H9 (cell line): ENCODE data around the gene LYST. TPM values are rescaled to one million over a fixed set of nuclear protein-coding genes. Genes with fewer than 3 reads are reported as not detected.

Source experiments
- DNase-seq: peaks from one replicate; pipeline ENCODE4 v3.0.0-alpha.2; 2017
- H2AFZ ChIP-seq: one replicate; pipeline ENCODE4 v1.6.1; 2013; ENCODE audit warnings: mild to moderate bottlenecking, low read length, control low read depth, moderate library complexity
- H2AK5ac ChIP-seq: 2 replicates; pipeline ENCODE4 v1.6.1; 2013; ENCODE audit warnings: low read length, control low read depth, mixed read lengths; ENCODE audit not compliant: insufficient read length
- H2BK120ac ChIP-seq: one replicate; pipeline ENCODE4 v1.6.1; 2013; ENCODE audit warnings: low read depth, mild to moderate bottlenecking, low read length, control low read depth, inconsistent platforms; ENCODE audit not compliant: poor library complexity, severe bottlenecking
- H2BK12ac ChIP-seq: 2 replicates; pipeline ENCODE4 v1.6.1; 2013; ENCODE audit warnings: low read length, control low read depth, mixed read lengths, low read depth; ENCODE audit not compliant: insufficient read length
- H2BK15ac ChIP-seq: 2 replicates; pipeline ENCODE4 v1.6.1; 2013; ENCODE audit warnings: low read depth, low read length, control low read depth
- H2BK20ac ChIP-seq: one replicate; pipeline ENCODE4 v1.6.1; 2013; ENCODE audit warnings: low read depth, mild to moderate bottlenecking, low read length, control low read depth, inconsistent platforms; ENCODE audit not compliant: poor library complexity, severe bottlenecking
- H2BK5ac ChIP-seq: 2 replicates; pipeline ENCODE4 v1.6.1; 2013; ENCODE audit warnings: low read length, control low read depth, mixed read lengths; ENCODE audit not compliant: insufficient read length
- H3K14ac ChIP-seq: 2 replicates; pipeline ENCODE4 v1.6.1; 2013; ENCODE audit warnings: low read length, control low read depth; ENCODE audit not compliant: insufficient read depth
- H3K18ac ChIP-seq: 2 replicates; pipeline ENCODE4 v1.6.1; 2013; ENCODE audit warnings: low read depth, mild to moderate bottlenecking, mixed read lengths, low read length, control low read depth; ENCODE audit not compliant: insufficient read length
- H3K23ac ChIP-seq: 2 replicates; pipeline ENCODE4 v1.6.1; 2013; ENCODE audit warnings: low read length, control low read depth, mixed read lengths, low read depth; ENCODE audit not compliant: insufficient read length
- H3K23me2 ChIP-seq: 2 replicates; pipeline ENCODE4 v1.6.1; 2013; ENCODE audit warnings: low read depth, mild to moderate bottlenecking, mixed read lengths, low read length, control low read depth; ENCODE audit not compliant: insufficient read length, poor library complexity, severe bottlenecking
- H3K27ac ChIP-seq: 2 replicates; pipeline ENCODE4 v1.5.1; 2013; ENCODE audit warnings: low read length, control low read depth, mixed read lengths, low read depth; ENCODE audit not compliant: insufficient read length
- H3K27me3 ChIP-seq: 2 replicates; pipeline ENCODE4 v1.6.1; 2013; ENCODE audit warnings: low read length, control low read depth, inconsistent platforms; ENCODE audit not compliant: insufficient read depth
- H3K4ac ChIP-seq: 2 replicates; pipeline ENCODE4 v1.6.1; 2013; ENCODE audit warnings: low read depth, mild to moderate bottlenecking, control low read depth, inconsistent platforms, low read length, moderate library complexity
- H3K4me1 ChIP-seq: 2 replicates; pipeline ENCODE4 v1.6.1; 2013; ENCODE audit warnings: low read length, control low read depth, inconsistent platforms; ENCODE audit not compliant: insufficient read depth
- H3K4me2 ChIP-seq: 2 replicates; pipeline ENCODE4 v1.6.1; 2013; ENCODE audit warnings: low read length, control low read depth, mixed read lengths; ENCODE audit not compliant: insufficient read length, insufficient read depth
- H3K56ac ChIP-seq: 2 replicates; pipeline ENCODE4 v1.6.1; 2013; ENCODE audit warnings: low read depth, mild to moderate bottlenecking, mixed read lengths, low read length, control low read depth; ENCODE audit not compliant: insufficient read length
- H3K79me1 ChIP-seq: 2 replicates; pipeline ENCODE4 v1.6.1; 2013; ENCODE audit warnings: low read depth, mild to moderate bottlenecking, moderate library complexity, low read length, control low read depth, inconsistent platforms; ENCODE audit not compliant: insufficient read depth, poor library complexity, severe bottlenecking
- H3K79me2 ChIP-seq: 2 replicates; pipeline ENCODE4 v1.6.1; 2013; ENCODE audit warnings: low read length, control low read depth, inconsistent platforms; ENCODE audit not compliant: insufficient read depth
- H3K9ac ChIP-seq: 2 replicates; pipeline ENCODE4 v1.6.1; 2013; ENCODE audit warnings: low read length, control low read depth, mixed read lengths; ENCODE audit not compliant: insufficient read length; ENCODE audit errors: extremely low read depth
- H3K9me3 ChIP-seq: one replicate; pipeline ENCODE4 v1.6.1; 2013; ENCODE audit warnings: low read depth, low read length, inconsistent platforms; ENCODE audit not compliant: control insufficient read depth
- H3T11ph ChIP-seq: one replicate; pipeline ENCODE4 v1.6.1; 2013; ENCODE audit warnings: mild to moderate bottlenecking, low read length, control low read depth, inconsistent platforms
- H4K20me1 ChIP-seq: one replicate; pipeline ENCODE4 v1.6.1; 2013; ENCODE audit not compliant: control insufficient read depth, insufficient read length, insufficient read depth
- H4K5ac ChIP-seq: 2 replicates; pipeline ENCODE4 v1.6.1; 2013; ENCODE audit warnings: low read depth, mild to moderate bottlenecking, mixed read lengths, low read length, control low read depth; ENCODE audit not compliant: insufficient read length
- H4K8ac ChIP-seq: replicated peaks from 2 replicates; pipeline ENCODE4 v1.6.1; 2013; ENCODE audit warnings: low read length, control low read depth, mixed read lengths, low read depth; ENCODE audit not compliant: insufficient read length
- H4K91ac ChIP-seq: 2 replicates; pipeline ENCODE4 v1.6.1; 2013; ENCODE audit warnings: low read depth, mild to moderate bottlenecking, moderate library complexity, mixed read lengths, low read length, control low read depth; ENCODE audit not compliant: insufficient read length
- H3K27ac Mint-ChIP-seq, 3 experiments: 2 replicates in 2 of 3; 3 replicates in 1 of 3; pipeline ENCODE4 v1.8.0; 2020 to 2021; ENCODE audit warnings: mixed read lengths in 3 of 3, mild to moderate bottlenecking in 1 of 3, moderate library complexity in 1 of 3
- H3K27me3 Mint-ChIP-seq: 2 replicates; pipeline ENCODE4 v1.8.0; 2021; ENCODE audit warnings: low read depth, mild to moderate bottlenecking, moderate library complexity, mixed read lengths
- H3K36me3 Mint-ChIP-seq, 3 experiments: 2 replicates in 2 of 3; 3 replicates in 1 of 3; pipeline ENCODE4 v1.8.0; 2020 to 2021; ENCODE audit warnings: low read depth in 3 of 3, mixed read lengths in 3 of 3; ENCODE audit not compliant: insufficient read depth in 1 of 3
- H3K4me1 Mint-ChIP-seq, 2 experiments: 2 replicates each; pipeline ENCODE4 v1.8.0; 2020; ENCODE audit warnings: mixed read lengths in 2 of 2
- H3K4me3 Mint-ChIP-seq, 2 experiments: 2 replicates in 1 of 2; 3 replicates in 1 of 2; pipeline ENCODE4 v1.8.0; 2020 to 2021; ENCODE audit warnings: mild to moderate bottlenecking in 2 of 2, mixed read lengths in 2 of 2, moderate library complexity in 1 of 2
- H3K9me3 Mint-ChIP-seq, 2 experiments: 2 replicates in 1 of 2; 3 replicates in 1 of 2; pipeline ENCODE4 v1.8.0; 2020; ENCODE audit warnings: mild to moderate bottlenecking in 2 of 2, mixed read lengths in 2 of 2, moderate library complexity in 1 of 2
- WGBS: extraction: QIAGEN DNeasy Blood & Tissue Kit; methylation state at CpG from one replicate; pipeline ENCODE4 v1.1.7; 2013; ENCODE audit warnings: missing lambda C conversion rate, low lambda C conversion rate, mixed read lengths; ENCODE audit not compliant: insufficient read length; ENCODE audit errors: extremely low coverage; 5-methylcytosine and 5-hydroxymethylcytosine counted together
- total RNA-seq: library from RNA; stranded (reverse); gene quantifications from 2 replicates; pipeline ENCODE4 v1.2.1, GENCODE V29; 2021
- TF ChIP-seq, protein P1 (sequence below): fragments of 200-600 bp; sonication (generic); conservative IDR thresholded peaks from 3 replicates; pipeline ENCODE4 v1.8.0; 2021; ENCODE audit warnings: antibody characterized with exemption, mild to moderate bottlenecking

The LYST gene
- total RNA-seq, 1 experiment from 2014 or later = 0.13 TPM

DNA sequence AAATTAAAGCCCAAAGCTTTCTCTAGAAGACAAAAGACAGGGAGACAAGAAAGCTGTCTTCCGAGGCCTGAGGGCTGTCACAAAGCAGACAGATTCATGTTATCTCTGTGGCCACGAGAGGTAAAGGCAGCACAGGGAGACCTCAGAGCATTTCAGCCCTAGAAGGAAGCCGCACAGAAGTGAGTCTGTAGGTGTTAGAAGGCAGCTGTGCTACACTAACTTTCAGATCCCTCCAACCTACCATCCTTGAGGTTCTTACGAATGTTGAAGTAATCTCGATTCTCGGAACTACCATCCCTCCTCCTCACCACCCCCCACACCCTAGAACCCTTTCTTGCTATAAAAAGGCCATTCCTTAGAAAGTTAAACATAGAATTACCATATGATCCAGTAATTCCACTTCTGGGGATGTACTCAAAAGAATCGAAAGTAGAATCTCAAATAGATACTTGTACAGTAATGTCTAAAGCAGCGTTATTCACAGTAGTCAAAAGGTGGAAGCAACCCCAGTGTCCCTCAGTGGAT lies 21.5 kb upstream of the LYST start:
- no peak overlapping the region for H3K4me3 Mint-ChIP-seq
- WGBS = no CpG with 5 or more reads among the region's 8 CpGs

More for the DNA sequence above, 21.5 kb upstream of the LYST start:
- H3K9ac ChIP-seq = no peak overlapping the region
- H3K27ac ChIP-seq = no peak overlapping the region
- H3K4me2 ChIP-seq = no peak overlapping the region
- H3K23ac ChIP-seq = no peak overlapping the region
- no peaks in the 10 kb centered on the region for H3K23me2 ChIP-seq
- TF ChIP-seq, protein P1, sequence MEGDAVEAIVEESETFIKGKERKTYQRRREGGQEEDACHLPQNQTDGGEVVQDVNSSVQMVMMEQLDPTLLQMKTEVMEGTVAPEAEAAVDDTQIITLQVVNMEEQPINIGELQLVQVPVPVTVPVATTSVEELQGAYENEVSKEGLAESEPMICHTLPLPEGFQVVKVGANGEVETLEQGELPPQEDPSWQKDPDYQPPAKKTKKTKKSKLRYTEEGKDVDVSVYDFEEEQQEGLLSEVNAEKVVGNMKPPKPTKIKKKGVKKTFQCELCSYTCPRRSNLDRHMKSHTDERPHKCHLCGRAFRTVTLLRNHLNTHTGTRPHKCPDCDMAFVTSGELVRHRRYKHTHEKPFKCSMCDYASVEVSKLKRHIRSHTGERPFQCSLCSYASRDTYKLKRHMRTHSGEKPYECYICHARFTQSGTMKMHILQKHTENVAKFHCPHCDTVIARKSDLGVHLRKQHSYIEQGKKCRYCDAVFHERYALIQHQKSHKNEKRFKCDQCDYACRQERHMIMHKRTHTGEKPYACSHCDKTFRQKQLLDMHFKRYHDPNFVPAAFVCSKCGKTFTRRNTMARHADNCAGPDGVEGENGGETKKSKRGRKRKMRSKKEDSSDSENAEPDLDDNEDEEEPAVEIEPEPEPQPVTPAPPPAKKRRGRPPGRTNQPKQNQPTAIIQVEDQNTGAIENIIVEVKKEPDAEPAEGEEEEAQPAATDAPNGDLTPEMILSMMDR = no peak
- no peaks in the 10 kb centered on the region for H3K4me1 ChIP-seq
- no peak overlapping the region for H2BK5ac ChIP-seq
- Mint-ChIP-seq H3K27me3 (no peaks in the 10 kb centered on the region; the same call in 1 of the 2 replicates), H3K27ac (no peak overlapping the region), H3K4me1 (peaks cover 0 to 4% of the 10 kb centered on the region in 2 experiments; a peak in 1 of 4 replicates), H3K36me3 (no peaks in the 10 kb centered on the region), H3K9me3 (no peaks in the 10 kb centered on the region)
- no peak overlapping the region for H3T11ph ChIP-seq
- no peak overlapping the region for H2BK20ac ChIP-seq
- no peak overlapping the region for H3K18ac ChIP-seq
- no peak overlapping the region for H3K4ac ChIP-seq
- no peak overlapping the region for H3K14ac ChIP-seq
- H2BK120ac ChIP-seq = no peak overlapping the region
- no peak overlapping the region for H2BK15ac ChIP-seq
- no peaks in the 10 kb centered on the region for H3K9me3 ChIP-seq
- no peak for DNase-seq
- no peak overlapping the region for H3K56ac ChIP-seq
- H4K20me1 ChIP-seq = no peaks in the 10 kb centered on the region
- H4K8ac ChIP-seq = no peak overlapping the region
- H2AFZ ChIP-seq = no peak overlapping the region
- H3K79me2 ChIP-seq = no peaks in the 10 kb centered on the region
- H2AK5ac ChIP-seq = no peak overlapping the region
- no peaks in the 10 kb centered on the region for H3K79me1 ChIP-seq
- no peak overlapping the region for H4K91ac ChIP-seq
- no peaks in the 10 kb centered on the region for H3K27me3 ChIP-seq
- H4K5ac ChIP-seq = no peak overlapping the region
- H2BK12ac ChIP-seq = no peak overlapping the region
